ENCODE data around the gene EZR.

DNA sequence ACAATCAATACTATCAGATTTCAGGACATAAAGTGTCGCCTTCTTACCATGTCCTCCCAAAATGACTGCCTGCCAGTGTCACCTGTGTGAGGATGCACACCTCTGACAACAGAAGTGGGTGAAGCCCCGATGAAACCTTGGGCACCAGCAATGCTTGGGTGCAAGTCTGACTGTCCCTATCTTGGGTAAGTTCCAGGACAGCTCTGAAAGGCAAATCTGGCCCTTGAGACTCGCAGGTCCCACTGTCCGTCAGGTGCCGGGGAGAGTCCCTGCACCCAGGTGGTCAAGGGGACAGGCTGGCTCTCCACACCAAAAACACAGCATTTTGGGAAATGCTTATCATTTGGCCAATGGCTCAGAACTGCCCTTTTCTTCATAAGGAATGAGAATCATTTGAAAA is 43.3 kb downstream of the EZR start:
- TF ChIP-seq, protein P1, sequence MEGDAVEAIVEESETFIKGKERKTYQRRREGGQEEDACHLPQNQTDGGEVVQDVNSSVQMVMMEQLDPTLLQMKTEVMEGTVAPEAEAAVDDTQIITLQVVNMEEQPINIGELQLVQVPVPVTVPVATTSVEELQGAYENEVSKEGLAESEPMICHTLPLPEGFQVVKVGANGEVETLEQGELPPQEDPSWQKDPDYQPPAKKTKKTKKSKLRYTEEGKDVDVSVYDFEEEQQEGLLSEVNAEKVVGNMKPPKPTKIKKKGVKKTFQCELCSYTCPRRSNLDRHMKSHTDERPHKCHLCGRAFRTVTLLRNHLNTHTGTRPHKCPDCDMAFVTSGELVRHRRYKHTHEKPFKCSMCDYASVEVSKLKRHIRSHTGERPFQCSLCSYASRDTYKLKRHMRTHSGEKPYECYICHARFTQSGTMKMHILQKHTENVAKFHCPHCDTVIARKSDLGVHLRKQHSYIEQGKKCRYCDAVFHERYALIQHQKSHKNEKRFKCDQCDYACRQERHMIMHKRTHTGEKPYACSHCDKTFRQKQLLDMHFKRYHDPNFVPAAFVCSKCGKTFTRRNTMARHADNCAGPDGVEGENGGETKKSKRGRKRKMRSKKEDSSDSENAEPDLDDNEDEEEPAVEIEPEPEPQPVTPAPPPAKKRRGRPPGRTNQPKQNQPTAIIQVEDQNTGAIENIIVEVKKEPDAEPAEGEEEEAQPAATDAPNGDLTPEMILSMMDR (IDR thresholded peaks at IDR 0.05): no peak
- no peak for TF ChIP-seq ZFX (IDR thresholded peaks at IDR 0.05; ENCODE audit: borderline replicate concordance)

All from 22Rv1 (cell line).